Mesenchymal stem cell (in vitro differentiated cells and primary cell): Measurements from ENCODE around the gene COQ10A.
A peak's percentile ranks its signal among the peaks of the same experiment; 100 is the strongest.

Experiments used
- DNase-seq: peaks from one replicate; pipeline ENCODE4 v3.0.0-alpha.2; 2013
- H2AFZ ChIP-seq: one replicate; pipeline ENCODE4 v1.6.1; 2013; ENCODE audit warnings: low read depth, mild to moderate bottlenecking, control low read depth, inconsistent platforms, low read length, moderate library complexity
- H2AK5ac ChIP-seq: 2 replicates; pipeline ENCODE4 v1.6.1; 2013; ENCODE audit warnings: low read length, moderate library complexity, mild to moderate bottlenecking, inconsistent platforms; ENCODE audit not compliant: severe bottlenecking
- H2BK120ac ChIP-seq: one replicate; pipeline ENCODE4 v1.6.1; 2013; ENCODE audit warnings: low read depth, mild to moderate bottlenecking, inconsistent platforms, low read length, moderate library complexity
- H2BK12ac ChIP-seq, 2 experiments: one replicate each; pipeline ENCODE4 v1.6.1; 2013; ENCODE audit warnings: inconsistent platforms in 2 of 2, low read length in 2 of 2, mild to moderate bottlenecking in 2 of 2, moderate library complexity in 2 of 2, control low read depth in 1 of 2
- H2BK15ac ChIP-seq: one replicate; pipeline ENCODE4 v1.6.1; 2013; ENCODE audit warnings: mild to moderate bottlenecking, low read depth, inconsistent platforms; ENCODE audit not compliant: poor library complexity, severe bottlenecking
- H2BK5ac ChIP-seq: 2 replicates; pipeline ENCODE4 v1.6.1; 2013; ENCODE audit warnings: low read depth, mild to moderate bottlenecking, low read length, control low read depth, inconsistent platforms; ENCODE audit not compliant: poor library complexity, severe bottlenecking
- H3K14ac ChIP-seq, 2 experiments: one replicate each; pipeline ENCODE4 v1.6.1; 2013; ENCODE audit warnings: inconsistent platforms in 2 of 2, low read length in 2 of 2, control low read depth in 1 of 2, mild to moderate bottlenecking in 1 of 2, moderate library complexity in 1 of 2
- H3K18ac ChIP-seq, 2 experiments: one replicate each; pipeline ENCODE4 v1.6.1; 2013; ENCODE audit warnings: inconsistent platforms in 2 of 2, low read length in 2 of 2, control low read depth in 1 of 2, low read depth in 1 of 2, mild to moderate bottlenecking in 1 of 2
- H3K23ac ChIP-seq, 2 experiments: one replicate each; pipeline ENCODE4 v1.6.1; 2013; ENCODE audit warnings: inconsistent platforms in 2 of 2, low read length in 2 of 2, mild to moderate bottlenecking in 2 of 2, moderate library complexity in 2 of 2, control low read depth in 1 of 2
- H3K27ac ChIP-seq: 2 replicates; pipeline ENCODE4 v1.5.1; 2013; ENCODE audit warnings: mild to moderate bottlenecking, moderate library complexity, low read length, control low read depth, inconsistent platforms; ENCODE audit not compliant: poor library complexity, severe bottlenecking
- H3K27me3 ChIP-seq, 2 experiments: 2 replicates each; pipeline versions ENCODE4 v1.6.1 to v1.7.0; 2013; ENCODE audit warnings: low read length in 2 of 2, mild to moderate bottlenecking in 2 of 2, moderate library complexity in 2 of 2, control low read depth in 1 of 2, inconsistent platforms in 1 of 2; ENCODE audit not compliant: control insufficient read depth in 1 of 2, insufficient read depth in 1 of 2
- H3K36me3 ChIP-seq, 2 experiments: 2 replicates each; pipeline versions ENCODE4 v1.6.1 to v1.7.0; 2013; ENCODE audit warnings: low read length in 2 of 2, control low read depth in 1 of 2, inconsistent platforms in 1 of 2, low read depth in 1 of 2, mild to moderate bottlenecking in 1 of 2; ENCODE audit not compliant: insufficient read depth in 2 of 2, control insufficient read depth in 1 of 2
- H3K4ac ChIP-seq, 2 experiments: one replicate each; pipeline ENCODE4 v1.6.1; 2013; ENCODE audit warnings: inconsistent platforms in 2 of 2, low read length in 2 of 2, mild to moderate bottlenecking in 2 of 2, moderate library complexity in 2 of 2, control low read depth in 1 of 2, low read depth in 1 of 2
- H3K4me1 ChIP-seq: 2 replicates; pipeline ENCODE4 v1.6.1; 2013; ENCODE audit warnings: low read depth, low read length, control low read depth; ENCODE audit not compliant: control insufficient read depth, insufficient read depth
- H3K4me2 ChIP-seq: 2 replicates; pipeline ENCODE4 v1.6.1; 2013; ENCODE audit warnings: low read length, mild to moderate bottlenecking, inconsistent platforms; ENCODE audit not compliant: poor library complexity, severe bottlenecking
- H3K4me3 ChIP-seq, 2 experiments: 2 replicates each; pipeline versions ENCODE4 v1.5.1 to v1.7.0; 2013; ENCODE audit warnings: low read length in 2 of 2, mild to moderate bottlenecking in 2 of 2, control low read depth in 1 of 2, low read depth in 1 of 2; ENCODE audit not compliant: insufficient read depth in 1 of 2
- H3K79me1 ChIP-seq: replicated peaks from 2 replicates; pipeline ENCODE4 v1.6.1; 2013; ENCODE audit warnings: mild to moderate bottlenecking, control low read depth, low read length, inconsistent platforms; ENCODE audit not compliant: poor library complexity, severe bottlenecking
- H3K9ac ChIP-seq: 2 replicates; pipeline ENCODE4 v1.7.0; 2013; ENCODE audit warnings: mild to moderate bottlenecking, low read length, moderate library complexity
- H3K9me3 ChIP-seq: 2 replicates; pipeline ENCODE4 v1.7.0; 2013; ENCODE audit warnings: mild to moderate bottlenecking, low read length; ENCODE audit not compliant: control insufficient read depth
- H4K8ac ChIP-seq: one replicate; pipeline ENCODE4 v1.6.1; 2013; ENCODE audit warnings: inconsistent platforms, mild to moderate bottlenecking, low read length, moderate library complexity
- H4K91ac ChIP-seq: one replicate; pipeline ENCODE4 v1.6.1; 2013; ENCODE audit warnings: mild to moderate bottlenecking, low read length, inconsistent platforms
- WGBS: methylation state at CpG from one replicate; pipeline ENCODE4 v1.1.7; 2013; ENCODE audit warnings: mixed read lengths; 5-methylcytosine and 5-hydroxymethylcytosine counted together

COQ10A gene

GRCh38 chr12:56224102-56224701 is 42.5 kb upstream of the COQ10A start, which contains the start of gene NABP2:
NABP2 (plus strand) TSS chr12:56224342; CDS start chr12:56224857, 515 bp downstream.
- peak within 1 kb of the TSS; percentile 73 to 92 for H3K4ac ChIP-seq
- peaks cover 16% of the 10 kb centered on the region for H3K79me1 ChIP-seq
- peak within 1 kb of the TSS; percentile 89 for H2AK5ac ChIP-seq
- peak within 1 kb of the TSS; percentile 20 for H2AFZ ChIP-seq
- H2BK5ac ChIP-seq: peak within 1 kb of the TSS; percentile 46
- H3K4me1 ChIP-seq: peaks cover 20% of the 10 kb centered on the region
- H2BK15ac ChIP-seq: peak within 1 kb of the TSS; percentile 44
- peak within 1 kb of the TSS; percentile 61 to 93 for H3K4me3 ChIP-seq
- H3K23ac ChIP-seq: no peak within 1 kb of the TSS
- peak within 1 kb of the TSS; percentile 59 for H4K91ac ChIP-seq
- peak within 1 kb of the TSS; percentile 57 for H2BK120ac ChIP-seq
- H3K9me3 ChIP-seq: no peaks in the 10 kb centered on the region
- peak; percentile 98 for DNase-seq
- H3K9ac ChIP-seq: peak within 1 kb of the TSS; percentile 95
- H3K18ac ChIP-seq: peak within 1 kb of the TSS; percentile 71 to 85
- H3K14ac ChIP-seq: peak within 1 kb of the TSS; percentile 75 to 79
- peaks cover 3 to 19% of the 10 kb centered on the region in 2 experiments for H3K36me3 ChIP-seq
- H3K4me2 ChIP-seq: peak within 1 kb of the TSS; percentile 93
- H3K27ac ChIP-seq: peak within 1 kb of the TSS; percentile 64
- 2% methylated on average over 37 of the region's 41 CpGs for WGBS
- H3K27me3 ChIP-seq: no peaks in the 10 kb centered on the region
- peak within 1 kb of the TSS; percentile 31 to 63 for H2BK12ac ChIP-seq
- peak within 1 kb of the TSS; percentile 95 for H4K8ac ChIP-seq

- WGBS: 87% methylated on average over 10 of the region's 11 CpGs
- Histone ChIP-seq H2BK5ac (no peak overlapping the region), H3K36me3 (peaks cover 5 to 20% of the 10 kb centered on the region in 2 experiments), H2BK15ac (no peak overlapping the region), H4K91ac (peak overlapping the region; percentile 58), H3K4ac (peak overlapping the region in 1 of 2 experiments; percentile 24), H2AFZ (no peak overlapping the region), H3K9me3 (no peaks in the 10 kb centered on the region), H3K79me1 (peaks cover 16% of the 10 kb centered on the region), H3K23ac (no peak overlapping the region), H3K4me3 (peak overlapping the region; percentile 61 to 93), H2BK120ac (no peak overlapping the region), H3K14ac (no peak overlapping the region), H3K9ac (peak overlapping the region; percentile 95), H2BK12ac (peak overlapping the region; percentile 9 to 31), H2AK5ac (no peak overlapping the region), H3K4me1 (peaks cover 18% of the 10 kb centered on the region), H3K4me2 (peak overlapping the region; percentile 93), H4K8ac (peak overlapping the region; percentile 94), H3K27ac (no peak overlapping the region), H3K18ac (peak overlapping the region in 1 of 2 experiments; percentile 48), H3K27me3 (no peaks in the 10 kb centered on the region)
- DNase-seq: no peak
Measured at GRCh38 chr12:56224954-56225353, 41.8 kb upstream of the COQ10A start.

GRCh38 chr12:56229082-56229481 is 37.7 kb upstream of the COQ10A start:
- no peak overlapping the region for H2BK15ac ChIP-seq
- H2AFZ ChIP-seq: no peak overlapping the region
- H2AK5ac ChIP-seq: no peak overlapping the region
- H3K27ac ChIP-seq: no peak overlapping the region
- no peak overlapping the region for H2BK12ac ChIP-seq
- H4K8ac ChIP-seq: no peak overlapping the region
- no peak overlapping the region for H3K9ac ChIP-seq
- no peak overlapping the region for H2BK5ac ChIP-seq
- no peak overlapping the region for H3K4ac ChIP-seq
- peaks cover 5 to 20% of the 10 kb centered on the region in 2 experiments for H3K36me3 ChIP-seq
- no peak overlapping the region for H3K4me3 ChIP-seq
- H3K4me1 ChIP-seq: peaks cover 11% of the 10 kb centered on the region
- H3K23ac ChIP-seq: no peak overlapping the region
- H3K27me3 ChIP-seq: no peaks in the 10 kb centered on the region
- no peak overlapping the region for H3K14ac ChIP-seq
- peaks cover 11% of the 10 kb centered on the region for H3K79me1 ChIP-seq
- no peaks in the 10 kb centered on the region for H3K9me3 ChIP-seq
- H4K91ac ChIP-seq: no peak overlapping the region
- H3K18ac ChIP-seq: no peak overlapping the region
- 97% methylated on average over 5 of the region's 7 CpGs for WGBS
- no peak for DNase-seq
- H2BK120ac ChIP-seq: no peak overlapping the region
- H3K4me2 ChIP-seq: no peak overlapping the region

GRCh38 chr12:56229916-56230431 is 36.8 kb upstream of the COQ10A start, which contains the start of gene SLC39A5:
SLC39A5 (plus strand) TSS chr12:56230051; CDS start chr12:56231275, 1,224 bp downstream.
- no peak within 1 kb of the TSS for H3K23ac ChIP-seq
- H3K4me2 ChIP-seq: no peak within 1 kb of the TSS
- no peak within 1 kb of the TSS for H3K4me3 ChIP-seq
- 94% methylated on average over 4 of the region's 4 CpGs for WGBS
- H3K9me3 ChIP-seq: no peaks in the 10 kb centered on the region
- H3K27ac ChIP-seq: no peak within 1 kb of the TSS
- H2BK120ac ChIP-seq: no peak within 1 kb of the TSS
- no peak within 1 kb of the TSS for H2BK5ac ChIP-seq
- peaks cover 6 to 20% of the 10 kb centered on the region in 2 experiments for H3K36me3 ChIP-seq
- no peak within 1 kb of the TSS for H3K14ac ChIP-seq
- no peak within 1 kb of the TSS for H3K9ac ChIP-seq
- no peak within 1 kb of the TSS for H2BK15ac ChIP-seq
- no peak for DNase-seq
- no peaks in the 10 kb centered on the region for H3K27me3 ChIP-seq
- H3K4ac ChIP-seq: no peak within 1 kb of the TSS
- H2AK5ac ChIP-seq: no peak within 1 kb of the TSS
- H2BK12ac ChIP-seq: no peak within 1 kb of the TSS
- no peak within 1 kb of the TSS for H4K91ac ChIP-seq
- peaks cover 6% of the 10 kb centered on the region for H3K4me1 ChIP-seq
- peaks cover 5% of the 10 kb centered on the region for H3K79me1 ChIP-seq
- no peak within 1 kb of the TSS for H2AFZ ChIP-seq
- no peak within 1 kb of the TSS for H3K18ac ChIP-seq
- H4K8ac ChIP-seq: no peak within 1 kb of the TSS
